ENCODE measurements around the gene CRACR2B. TPM values are rescaled to one million over a fixed set of nuclear protein-coding genes. Genes with fewer than 3 reads are reported as not detected.

CRACR2B gene
- total RNA-seq, 1 experiment from 2014 or later, result 132 TPM

GRCh38 chr11:797296-798092, 30.2 kb upstream of the CRACR2B start:
- no peaks in the 10 kb centered on the region for H3K9me3 ChIP-seq (ENCODE audit: control insufficient read depth, insufficient read depth, low read depth, low read length)
- TF ChIP-seq SIN3A (IDR thresholded peaks at IDR 0.05; ENCODE audit: borderline replicate concordance, insufficient read depth, low read depth, low read length) (peak; percentile 58; the same call in 1 of the 2 replicates), REST (IDR thresholded peaks at IDR 0.05; ENCODE audit: insufficient read depth in 1 of 2, low read depth in 2 of 2, low read length in 1 of 2) (peak in 1 of 2 experiments; percentile 36; a peak in 1 of 4 replicates), CTCF (IDR thresholded peaks at IDR 0.05) (no peak)
- in situ Hi-C loops (cut with HindIII; ENCODE audit: low pct_unique_long_range_greater_than_20kb, low sequenced_read_pairs) (no loop called here), intact Hi-C loops (cut with micrococcal nuclease; ENCODE audit: unreplicated experiment) (no loop called here)
- H3K4me1 ChIP-seq (ENCODE audit: control insufficient read depth, insufficient read depth, low read length), result peaks cover 42% of the 10 kb centered on the region
- H3K27ac ChIP-seq (ENCODE audit: low read length), result peak overlapping the region; percentile 93
- CTCF ChIA-PET, result no interaction called here
- no peaks in the 10 kb centered on the region; the same call in none of the 2 replicates for H3K36me3 ChIP-seq (ENCODE audit: control insufficient read depth, insufficient read depth, low read length)
- H3K27me3 ChIP-seq (ENCODE audit: control insufficient read depth, insufficient read depth, low read length), result no peaks in the 10 kb centered on the region
- peak overlapping the region; percentile 71 to 86 for H3K4me3 ChIP-seq (ENCODE audit: low read depth in 2 of 2, low read length in 2 of 2)
- no peak for DNase-seq (ENCODE audit: low read depth, low spot score)
- no TSS peak for BruUV-seq (replicated peaks)
- POLR2A ChIA-PET, result interaction anchor here (0.6 kb wide), 1 partner anchor 12 kb away, joined by 3 read pairs; no protein-coding TSS in a partner anchor
- peak; percentile 69 for ATAC-seq

- H3K4me3 ChIP-seq (ENCODE audit: low read depth in 2 of 2, low read length in 2 of 2), result peak within 1 kb of the TSS; percentile 71 to 86
- in situ Hi-C loops (cut with HindIII; ENCODE audit: low pct_unique_long_range_greater_than_20kb, low sequenced_read_pairs) (no loop called here), intact Hi-C loops (cut with micrococcal nuclease; ENCODE audit: unreplicated experiment) (no loop called here)
- POLR2A ChIA-PET, result interaction anchor here (0.7 kb wide), 1 partner anchor 8 kb away, joined by 7 read pairs; no protein-coding TSS in a partner anchor
- H3K27me3 ChIP-seq (ENCODE audit: control insufficient read depth, insufficient read depth, low read length), result no peaks in the 10 kb centered on the region
- no TSS peak for BruUV-seq (replicated peaks)
- H3K4me1 ChIP-seq (ENCODE audit: control insufficient read depth, insufficient read depth, low read length), result peaks cover 42% of the 10 kb centered on the region
- H3K36me3 ChIP-seq (ENCODE audit: control insufficient read depth, insufficient read depth, low read length), result no peaks in the 10 kb centered on the region; the same call in none of the 2 replicates
- TF ChIP-seq REST (IDR thresholded peaks at IDR 0.05; ENCODE audit: insufficient read depth in 1 of 2, low read depth in 2 of 2, low read length in 1 of 2), result no peak
- TF ChIP-seq POLR2AphosphoS5 (IDR thresholded peaks at IDR 0.05; ENCODE audit: low read depth, low read length), result peak; percentile 68
- no peak for TF ChIP-seq SIN3A (IDR thresholded peaks at IDR 0.05; ENCODE audit: borderline replicate concordance, insufficient read depth, low read depth, low read length)
- TF ChIP-seq TCF7L2 (IDR thresholded peaks at IDR 0.05; ENCODE audit: low read depth, low read length), result no peak
- peak; percentile 100 for TF ChIP-seq CTCF (IDR thresholded peaks at IDR 0.05)
- CTCF ChIA-PET, result no interaction called here
- DNase-seq (ENCODE audit: low read depth, low spot score), result no peak
- H3K27ac ChIP-seq (ENCODE audit: low read length), result peak within 1 kb of the TSS; percentile 93
- no peaks in the 10 kb centered on the region for H3K9me3 ChIP-seq (ENCODE audit: control insufficient read depth, insufficient read depth, low read depth, low read length)
- peak; percentile 71 for ATAC-seq
Measured at GRCh38 chr11:798093-798713, 29.5 kb upstream of the CRACR2B start, which contains the start of gene SLC25A22. Gene SLC25A22 (minus strand): TSS chr11:798281. CDS start chr11:795006, 3,275 bp downstream.

Measured in Panc1 (cell line).